AG09319 (cell line): ENCODE data around the gene BMP2K.

Experiments
- DNase-seq: peaks from one replicate; pipeline ENCODE4 v3.0.0-alpha.2; 2010; ENCODE audit warnings: low read depth; ENCODE audit errors: extremely low read depth
- TF ChIP-seq, protein P1 (sequence below): IDR thresholded peaks from 2 replicates; pipeline ENCODE4 v1.5.1; 2011; ENCODE audit warnings: low read depth, mild to moderate bottlenecking, inconsistent platforms, low read length, moderate library complexity

The BMP2K gene

GRCh38 chr4:78756137-78756536 is 20.0 kb upstream of the BMP2K start:
- TF ChIP-seq, protein P1, sequence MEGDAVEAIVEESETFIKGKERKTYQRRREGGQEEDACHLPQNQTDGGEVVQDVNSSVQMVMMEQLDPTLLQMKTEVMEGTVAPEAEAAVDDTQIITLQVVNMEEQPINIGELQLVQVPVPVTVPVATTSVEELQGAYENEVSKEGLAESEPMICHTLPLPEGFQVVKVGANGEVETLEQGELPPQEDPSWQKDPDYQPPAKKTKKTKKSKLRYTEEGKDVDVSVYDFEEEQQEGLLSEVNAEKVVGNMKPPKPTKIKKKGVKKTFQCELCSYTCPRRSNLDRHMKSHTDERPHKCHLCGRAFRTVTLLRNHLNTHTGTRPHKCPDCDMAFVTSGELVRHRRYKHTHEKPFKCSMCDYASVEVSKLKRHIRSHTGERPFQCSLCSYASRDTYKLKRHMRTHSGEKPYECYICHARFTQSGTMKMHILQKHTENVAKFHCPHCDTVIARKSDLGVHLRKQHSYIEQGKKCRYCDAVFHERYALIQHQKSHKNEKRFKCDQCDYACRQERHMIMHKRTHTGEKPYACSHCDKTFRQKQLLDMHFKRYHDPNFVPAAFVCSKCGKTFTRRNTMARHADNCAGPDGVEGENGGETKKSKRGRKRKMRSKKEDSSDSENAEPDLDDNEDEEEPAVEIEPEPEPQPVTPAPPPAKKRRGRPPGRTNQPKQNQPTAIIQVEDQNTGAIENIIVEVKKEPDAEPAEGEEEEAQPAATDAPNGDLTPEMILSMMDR, result no peak
- no peak for DNase-seq

DNA sequence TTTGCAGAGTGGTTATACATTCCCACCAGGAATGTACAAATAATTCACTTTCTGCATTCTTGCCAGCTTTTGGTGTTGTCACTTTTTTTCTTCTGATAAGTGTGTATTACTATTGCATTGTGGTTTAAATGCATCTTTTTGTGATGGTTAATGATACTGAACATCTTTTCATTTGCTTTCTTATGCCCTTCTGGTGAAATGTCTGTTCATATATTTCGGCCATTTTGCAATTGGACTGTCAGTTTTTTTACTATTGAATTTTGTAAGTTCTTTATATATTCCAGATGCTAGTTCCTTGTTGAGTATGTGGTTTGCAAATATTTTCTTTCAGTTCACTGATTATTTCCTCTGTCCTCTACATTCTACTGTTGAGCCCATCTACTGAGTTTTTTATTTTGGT is 19.4 kb upstream of the BMP2K start:
- TF ChIP-seq, protein P1, result no peak
- no peak for DNase-seq

DNA sequence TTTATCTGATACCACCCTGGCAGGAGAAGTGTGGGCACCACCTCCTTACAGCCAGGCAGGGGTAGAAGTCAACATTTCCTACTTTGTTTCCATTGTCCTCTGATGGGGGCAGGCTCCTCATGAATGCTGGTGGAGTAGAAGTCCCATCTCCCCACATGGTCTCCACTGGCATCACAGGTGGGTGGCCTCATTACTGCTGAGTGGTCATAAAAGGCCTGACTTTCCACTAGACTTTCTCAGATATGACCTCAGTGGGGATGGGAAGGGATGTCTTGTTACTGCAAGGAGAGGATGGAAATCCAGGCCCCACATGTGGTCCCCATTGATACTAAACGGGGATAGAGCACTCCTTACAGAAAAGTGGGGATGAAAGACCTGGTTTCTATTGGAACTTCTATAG is 18.6 kb upstream of the BMP2K start:
- TF ChIP-seq, protein P1, result no peak
- DNase-seq, result no peak

DNA sequence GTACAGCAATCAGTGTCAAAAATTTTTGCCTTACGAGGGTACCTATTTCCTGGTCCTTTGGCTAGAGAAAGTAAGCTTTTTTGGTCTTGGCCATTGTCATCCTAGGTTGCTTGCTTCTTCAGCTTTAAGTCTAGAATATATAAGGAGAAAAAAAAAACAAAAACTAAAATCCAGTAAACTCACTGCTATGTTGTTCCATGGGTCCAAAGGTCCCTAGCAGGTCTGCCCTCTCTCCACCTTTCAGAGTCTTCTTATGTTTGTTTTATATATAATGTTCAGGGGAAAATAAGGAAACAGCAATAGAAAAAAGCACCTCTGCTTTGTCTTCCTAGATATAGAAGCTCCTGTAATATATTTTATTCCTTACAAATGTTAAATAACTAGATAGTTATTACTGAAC is 18.1 kb upstream of the BMP2K start:
- TF ChIP-seq, protein P1, result no peak

GRCh38 chr4:78762529-78762928 is 13.6 kb upstream of the BMP2K start:
- DNase-seq, result no peak
- TF ChIP-seq, protein P1, result no peak

More for the DNA sequence above, 18.1 kb upstream of the BMP2K start:
- no peak for DNase-seq

GRCh38 chr4:78763251-78763650 is 12.9 kb upstream of the BMP2K start:
- TF ChIP-seq, protein P1, result no peak
- no peak for DNase-seq

- TF ChIP-seq, protein P1, result no peak
- DNase-seq, result no peak
These were observed 12.3 kb upstream of the BMP2K start for GRCh38 chr4:78763763-78764387.
